SK-N-MC (cell line): ENCODE data around the gene CARS1.

Experiments used
- DNase-seq: peaks from one replicate; pipeline ENCODE4 v3.0.0-alpha.2; 2011; ENCODE audit warnings: low read depth, low spot score
- H3K27ac ChIP-seq: fragments of 200-600 bp; sonication (generic); 2 replicates; pipeline ENCODE4 v1.5.1; 2016; ENCODE audit warnings: mixed run types
- H3K36me3 ChIP-seq: fragments of 200-600 bp; sonication (generic); 2 replicates; pipeline ENCODE4 v1.6.1; 2017; ENCODE audit warnings: antibody characterized with exemption, low read length, mixed read lengths; ENCODE audit not compliant: insufficient read depth
- H3K4me3 ChIP-seq: fragments of 200-600 bp; sonication (generic); 2 replicates; pipeline ENCODE4 v1.5.1; 2016
- H3K9ac ChIP-seq: fragments of 200-600 bp; sonication (generic); 2 replicates; pipeline ENCODE4 v1.8.0; 2017; ENCODE audit warnings: mixed run types, mixed read lengths; ENCODE audit not compliant: insufficient read length
- H3K9me3 ChIP-seq: fragments of 200-600 bp; sonication (generic); 2 replicates; pipeline ENCODE4 v1.6.1; 2017; ENCODE audit warnings: low read depth, mild to moderate bottlenecking, antibody characterized with exemption, low read length, moderate library complexity, mixed read lengths
- EZH2 ChIP-seq: fragments of 200-600 bp; sonication (generic); IDR thresholded peaks from one replicate; pipeline ENCODE4 v1.6.1; 2017; ENCODE audit warnings: antibody characterized with exemption
- FOXP2 ChIP-seq: optimal IDR thresholded peaks from 2 replicates; pipeline ENCODE3; 2011; ENCODE audit warnings: mild to moderate bottlenecking, moderate library complexity; ENCODE audit not compliant: insufficient read depth; ENCODE audit errors: extremely low read length, control extremely low read depth
- POLR2AphosphoS5 ChIP-seq: IDR thresholded peaks from 2 replicates; pipeline ENCODE4 v1.6.1; 2012; ENCODE audit warnings: mild to moderate bottlenecking, low read depth, low read length, borderline replicate concordance

The CARS1 gene

DNA sequence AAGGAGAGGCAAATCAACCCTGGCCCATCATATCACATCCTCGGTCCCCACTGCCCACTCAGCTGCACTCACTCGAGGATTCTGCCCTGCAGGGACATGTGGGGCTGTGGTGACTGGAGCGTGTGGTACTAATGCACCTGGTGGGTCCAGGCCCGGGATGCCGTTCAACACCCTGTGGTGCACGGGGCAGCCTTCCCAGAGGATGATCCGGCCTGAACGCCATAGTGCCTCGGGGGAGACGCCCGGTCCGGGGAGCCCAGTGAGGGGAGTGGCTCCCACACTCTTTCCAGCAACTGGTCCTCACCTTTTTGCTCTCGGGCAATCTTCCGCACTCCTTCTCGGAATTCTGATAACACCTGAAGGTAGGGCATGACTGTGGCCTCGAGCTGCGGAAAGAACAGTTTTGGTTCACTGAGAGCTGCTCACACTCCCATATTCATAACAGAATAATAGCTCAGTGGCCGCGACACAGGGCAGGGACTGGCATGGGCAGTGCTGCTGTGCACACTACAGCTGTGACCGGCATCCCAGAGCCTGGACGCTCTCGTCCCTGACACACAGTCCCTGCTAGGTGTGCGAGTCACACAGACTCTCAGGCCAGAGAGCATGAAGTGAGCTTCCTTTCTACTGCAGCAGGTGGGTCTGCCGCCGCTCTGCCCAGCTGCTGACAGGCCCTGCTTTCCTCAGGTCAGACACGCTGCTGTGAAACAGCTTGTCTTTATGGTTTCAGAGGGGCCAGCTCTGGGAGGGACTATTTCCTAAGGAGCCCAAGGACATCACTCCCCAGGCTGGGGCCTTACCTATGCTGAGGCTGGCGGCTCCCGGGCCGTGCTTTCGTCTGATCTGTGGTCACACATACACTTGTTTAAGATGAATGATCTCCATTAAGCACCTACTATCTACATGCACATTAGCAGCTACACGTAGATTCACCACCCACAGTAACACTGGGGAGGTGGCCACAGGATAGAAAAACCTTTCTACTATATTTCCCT lies 45.0 kb downstream of the CARS1 start:
- no peak for DNase-seq
- Histone ChIP-seq H3K36me3 (peaks cover 70% of the 10 kb centered on the region), H3K27ac (no peak overlapping the region)

DNA sequence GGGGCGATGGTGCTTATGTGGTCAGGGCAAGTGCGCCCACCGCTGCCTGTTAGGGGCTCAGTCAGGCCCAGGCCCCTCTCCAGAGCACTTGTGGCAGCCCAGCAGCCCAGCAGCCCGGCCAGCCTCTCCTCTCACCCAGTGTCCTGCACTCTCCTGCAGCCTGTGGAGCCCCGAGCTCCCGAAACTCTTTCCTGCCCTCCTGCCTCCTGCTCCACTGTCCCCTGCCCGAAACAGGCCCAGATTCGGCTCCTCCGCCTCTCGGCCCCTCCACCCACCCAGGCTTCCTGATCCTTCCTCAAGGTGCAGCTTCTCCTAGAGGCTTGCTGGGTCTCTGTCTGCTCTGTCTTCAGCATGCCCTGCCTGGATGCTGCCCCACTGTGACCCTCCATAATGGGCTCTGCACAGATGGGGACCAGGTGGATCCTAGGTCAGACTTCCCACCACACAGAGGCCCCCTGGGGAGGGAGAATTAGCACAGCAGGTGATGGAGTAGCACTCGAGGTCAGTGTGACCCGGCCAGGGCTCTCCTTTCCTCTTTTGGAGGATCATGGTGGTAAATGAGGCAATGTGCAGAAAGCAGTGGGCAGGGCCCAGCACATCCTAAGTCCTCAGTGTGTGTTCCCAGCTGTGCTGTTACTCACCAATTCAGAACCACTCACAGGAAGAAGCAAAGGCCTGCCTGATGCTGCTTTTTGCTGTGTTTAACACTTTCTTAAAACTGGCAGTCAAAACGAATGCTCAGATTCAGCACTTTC lies 46.5 kb downstream of the CARS1 start:
- no peak overlapping the region for H3K9ac ChIP-seq
- TF ChIP-seq EZH2 (no peak), FOXP2 (no peak), POLR2AphosphoS5 (no peak)
- H3K4me3 ChIP-seq: no peak overlapping the region
- H3K9me3 ChIP-seq: no peaks in the 10 kb centered on the region
- H3K27ac ChIP-seq: no peak overlapping the region
- H3K36me3 ChIP-seq: peaks cover 69% of the 10 kb centered on the region
- DNase-seq: no peak

More for the DNA sequence above, 45.0 kb downstream of the CARS1 start:
- Histone ChIP-seq H3K9me3 (no peaks in the 10 kb centered on the region), H3K4me3 (no peak overlapping the region), H3K9ac (no peak overlapping the region)
- TF ChIP-seq POLR2AphosphoS5 (no peak), FOXP2 (no peak), EZH2 (no peak)

DNA sequence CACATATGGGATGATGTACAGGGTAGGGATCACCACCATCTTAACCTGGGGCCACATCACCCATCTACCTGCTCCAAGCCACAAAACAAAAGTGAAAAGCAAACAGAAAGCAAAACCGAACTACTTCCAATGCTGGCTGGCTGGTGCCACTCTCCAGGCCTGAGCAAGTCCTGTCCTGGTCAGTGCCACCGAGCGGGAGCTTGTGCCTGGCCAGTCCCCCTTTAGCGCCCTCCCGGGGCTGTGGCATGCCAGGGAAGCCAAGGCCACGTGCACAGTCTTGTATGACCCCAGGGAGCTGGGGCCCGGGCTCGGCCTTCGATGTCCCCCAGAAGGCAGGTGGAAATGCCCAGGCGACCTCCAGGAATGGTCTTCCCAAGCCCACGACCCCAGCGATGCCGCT lies 47.2 kb downstream of the CARS1 start:
- Histone ChIP-seq H3K27ac (no peak overlapping the region), H3K36me3 (peaks cover 69% of the 10 kb centered on the region), H3K9me3 (no peaks in the 10 kb centered on the region), H3K9ac (no peak overlapping the region), H3K4me3 (no peak overlapping the region)
- DNase-seq: no peak
- TF ChIP-seq POLR2AphosphoS5: no peak

DNA sequence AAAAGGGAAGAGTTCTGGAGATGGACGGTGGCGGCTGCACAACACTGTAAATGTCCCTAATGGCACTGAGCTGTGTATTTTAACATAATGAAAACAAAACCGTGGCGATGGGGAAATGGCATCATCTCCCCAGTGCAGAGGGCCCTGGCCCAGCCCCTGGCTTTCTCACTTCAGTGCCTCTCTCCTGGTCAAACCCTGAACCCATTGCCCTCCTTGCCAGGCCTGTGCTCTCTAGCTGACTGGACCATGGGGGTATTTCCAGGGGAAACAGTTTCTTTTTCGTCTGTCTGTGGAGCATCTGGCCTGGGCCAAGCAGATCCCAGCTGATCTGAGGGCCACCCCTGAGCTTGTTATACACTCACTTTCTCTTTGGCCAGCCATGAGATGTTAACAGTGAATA lies 47.7 kb downstream of the CARS1 start:
- TF ChIP-seq FOXP2: no peak
- no peak for TF ChIP-seq POLR2AphosphoS5
- no peak for TF ChIP-seq EZH2
- Histone ChIP-seq H3K9ac (no peak overlapping the region), H3K27ac (no peak overlapping the region), H3K4me3 (no peak overlapping the region), H3K9me3 (no peaks in the 10 kb centered on the region), H3K36me3 (peaks cover 68% of the 10 kb centered on the region)
- no peak for DNase-seq

DNA sequence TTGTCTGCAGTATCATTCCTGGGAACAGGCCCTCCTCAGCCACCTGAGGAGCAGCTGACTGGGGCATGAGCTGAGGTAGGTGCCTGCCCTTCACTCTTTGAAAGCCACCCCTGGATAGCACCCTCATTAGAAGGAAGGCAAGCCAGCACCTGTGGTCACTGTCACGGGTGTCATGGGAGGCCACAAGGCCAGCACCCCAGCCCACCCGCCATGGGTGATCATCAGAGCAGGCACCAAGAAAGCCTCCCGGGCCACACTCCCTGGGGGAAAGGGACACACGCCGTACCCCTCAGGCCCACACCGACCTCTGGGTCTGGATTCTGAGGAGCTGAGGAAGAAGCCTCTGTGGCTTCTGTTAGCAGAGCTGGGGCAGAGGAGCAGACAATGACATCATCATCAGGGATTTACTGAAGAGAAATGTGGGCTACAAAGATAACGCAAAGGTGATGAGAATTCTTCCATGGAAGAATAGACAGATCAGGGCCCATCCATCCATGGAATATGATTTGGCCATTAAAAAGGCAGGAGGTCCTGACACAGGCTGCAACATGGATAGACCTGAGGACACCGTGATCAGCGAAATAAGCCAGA lies 48.4 kb downstream of the CARS1 start:
- Histone ChIP-seq H3K9ac (no peak overlapping the region), H3K27ac (no peak overlapping the region), H3K36me3 (peaks cover 68% of the 10 kb centered on the region), H3K9me3 (no peaks in the 10 kb centered on the region), H3K4me3 (no peak overlapping the region)
- TF ChIP-seq POLR2AphosphoS5 (no peak), FOXP2 (no peak), EZH2 (no peak)
- no peak for DNase-seq

DNA sequence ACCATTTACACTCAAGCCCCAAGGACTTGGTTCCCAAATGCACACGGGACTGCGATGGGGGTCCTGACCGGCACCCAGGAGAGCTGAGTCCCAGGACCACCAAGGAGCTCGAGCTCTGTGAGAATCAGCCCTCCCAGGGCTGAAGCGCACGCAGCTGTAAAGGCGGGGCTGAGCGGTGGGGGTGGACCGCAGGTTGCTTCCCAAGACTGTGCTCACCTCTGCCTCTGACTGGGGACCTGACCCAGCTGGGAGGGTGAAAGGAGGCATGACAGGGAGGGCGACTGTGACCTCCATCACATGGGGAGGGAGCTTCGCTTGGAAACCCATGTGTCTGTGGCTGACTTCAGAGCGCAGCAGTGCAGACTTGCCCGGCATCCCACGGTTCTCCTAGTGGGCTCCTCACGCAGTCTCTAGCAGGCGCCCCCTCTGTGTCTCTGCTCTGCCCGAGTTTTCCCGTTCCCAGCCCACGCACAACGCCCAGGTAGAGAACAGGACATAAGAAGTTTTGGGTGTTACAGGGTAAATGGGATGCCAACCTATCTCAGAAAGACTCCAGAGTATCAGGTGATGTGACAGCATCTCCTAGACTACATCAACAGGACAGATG lies 49.7 kb downstream of the CARS1 start:
- no peak for DNase-seq
- H3K4me3 ChIP-seq: peak overlapping the region; percentile 38; the same call in 1 of the 2 replicates
- peak overlapping the region; percentile 46; the same call in 1 of the 2 replicates for H3K27ac ChIP-seq
- TF ChIP-seq EZH2: no peak
- TF ChIP-seq POLR2AphosphoS5: no peak
- TF ChIP-seq FOXP2: no peak
- no peak overlapping the region for H3K9ac ChIP-seq
- H3K9me3 ChIP-seq: no peaks in the 10 kb centered on the region
- peaks cover 76% of the 10 kb centered on the region for H3K36me3 ChIP-seq

DNA sequence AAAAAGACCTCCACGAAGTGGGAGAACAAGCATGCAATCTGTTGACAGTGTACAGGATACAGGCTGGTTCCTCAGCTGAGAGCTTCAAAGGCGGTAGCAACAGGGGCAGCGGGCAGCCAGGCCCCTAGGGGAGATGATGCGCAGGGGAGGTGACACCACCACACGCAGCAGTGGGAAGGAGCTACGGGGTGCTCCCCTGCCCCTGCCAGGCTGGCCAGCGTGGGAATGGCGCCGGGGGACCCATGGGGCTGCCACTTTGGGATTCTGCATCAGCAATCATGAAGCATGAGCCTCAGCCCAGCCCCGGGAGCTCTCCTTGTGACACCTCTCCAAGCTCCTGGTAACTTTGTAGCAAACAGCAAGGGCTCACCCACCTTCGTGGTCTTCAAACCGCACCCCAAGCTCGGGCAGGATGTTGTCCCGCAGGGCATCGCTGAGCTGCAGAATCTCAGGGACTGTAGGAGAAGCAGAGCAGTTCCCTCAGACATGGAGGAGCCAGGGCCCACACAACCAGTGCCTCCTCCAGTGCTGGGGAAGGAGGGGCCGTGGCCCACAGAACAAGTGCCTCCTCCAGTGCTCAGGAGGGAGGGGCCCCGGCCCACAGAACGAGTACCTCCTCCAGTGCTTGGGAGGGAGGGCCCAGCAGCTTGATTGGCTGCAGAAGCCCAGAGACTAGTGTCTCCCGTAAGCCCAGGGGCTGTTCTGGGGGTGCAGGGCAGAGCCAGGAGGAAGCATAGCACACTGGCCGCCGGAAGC lies 50.5 kb downstream of the CARS1 start:
- Histone ChIP-seq H3K36me3 (peaks cover 76% of the 10 kb centered on the region), H3K9me3 (no peaks in the 10 kb centered on the region), H3K9ac (no peak overlapping the region), H3K27ac (peak overlapping the region; percentile 70; the same call in 1 of the 2 replicates), H3K4me3 (peak overlapping the region; percentile 38; the same call in 1 of the 2 replicates)
- peak; percentile 36; the same call in 1 of the 2 replicates for TF ChIP-seq POLR2AphosphoS5
- no peak for TF ChIP-seq EZH2
- TF ChIP-seq FOXP2: no peak
- DNase-seq: peak; percentile 39

DNA sequence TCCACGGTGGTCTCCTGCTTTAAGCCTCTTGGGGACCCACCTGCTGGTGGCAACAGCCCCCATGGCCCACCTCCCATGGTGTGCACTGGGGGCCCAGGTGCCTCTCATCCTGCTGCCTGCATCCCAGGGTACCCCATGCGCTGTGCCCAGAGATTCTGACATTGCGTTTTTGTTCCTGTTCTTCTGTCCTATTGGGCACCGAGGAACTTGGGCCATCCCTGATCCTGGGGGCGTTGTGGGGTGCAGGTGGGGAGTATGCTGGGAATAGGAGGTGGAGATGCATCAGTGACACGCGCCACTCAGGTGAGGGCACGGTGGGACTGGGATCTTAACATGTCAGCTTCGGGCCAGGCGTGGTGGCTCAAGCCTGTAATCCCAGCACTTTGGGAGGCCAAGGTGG lies 52.7 kb downstream of the CARS1 start:
- Histone ChIP-seq H3K27ac (no peak overlapping the region), H3K36me3 (peaks cover 73% of the 10 kb centered on the region), H3K4me3 (no peak overlapping the region), H3K9me3 (no peaks in the 10 kb centered on the region), H3K9ac (no peak overlapping the region)
- TF ChIP-seq FOXP2: no peak
- TF ChIP-seq EZH2: no peak
- no peak for TF ChIP-seq POLR2AphosphoS5
- DNase-seq: no peak
